ENCODE results near the gene NDEL1. TPM values are rescaled to one million over a fixed set of nuclear protein-coding genes. Genes with fewer than 3 reads are reported as not detected.

The NDEL1 gene
- total and polyA plus RNA-seq, 2 donors (not counting 3 experiments of a cell fraction or from before 2014, with no cell fraction given), result 60.0 to 87.4 TPM

DNA sequence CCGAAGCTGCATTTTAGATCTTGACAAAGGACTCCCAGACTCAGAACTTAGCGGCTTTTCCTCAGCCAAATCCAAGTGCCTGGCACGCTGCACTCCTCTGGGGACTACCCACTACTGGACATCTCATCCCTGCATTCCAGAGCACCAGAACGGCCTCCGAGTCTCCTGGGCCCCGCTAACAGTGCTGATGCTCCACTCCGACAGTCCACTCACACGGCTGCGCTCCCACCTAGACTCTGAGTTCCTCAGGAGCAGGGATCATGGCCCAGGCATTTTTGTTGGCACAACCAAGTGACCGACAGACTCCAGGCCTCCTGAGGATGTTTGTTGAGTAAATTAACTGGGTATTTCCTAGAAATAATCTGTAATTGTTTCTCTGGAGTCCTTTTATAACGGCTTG is 79.1 kb downstream of the NDEL1 start:
- H3K4me3 ChIP-seq (replicated peaks in 1 of 3; ENCODE audit: insufficient read depth in 1 of 3, low read depth in 1 of 3, low read length in 3 of 3), result no peak overlapping the region
- POLR2A ChIA-PET, result no interaction called here
- DNase-seq (ENCODE audit: low read depth, low spot score) (no peak), FAIRE-seq (no peak)
- CTCF ChIA-PET, result interaction anchor here (0.6 kb wide), 1 partner anchor 71 kb away, joined by 3 read pairs; no protein-coding TSS in a partner anchor
- no peak overlapping the region for H3K4me2 ChIP-seq (ENCODE audit: insufficient read depth, low read length)
- H3K9me3 ChIP-seq (replicated peaks; ENCODE audit: control insufficient read depth, insufficient read depth, low read length), result no peaks in the 10 kb centered on the region
- dilution Hi-C loops (cut with MboI; ENCODE audit: extremely low pct_ligation_motif_present, low sequenced_read_pairs) (no loop called here), intact Hi-C loops (cut with micrococcal nuclease) (no loop called here)
- H3K27ac ChIP-seq (ENCODE audit: insufficient read depth, low read depth, low read length), result no peak overlapping the region
- TF ChIP-seq FOS (IDR thresholded peaks at IDR 0.05; ENCODE audit: borderline replicate concordance, insufficient read depth, low read length) (no peak), MAX (IDR thresholded peaks at IDR 0.05; ENCODE audit: insufficient read depth, insufficient read length) (no peak), JUN (IDR thresholded peaks at IDR 0.05; ENCODE audit: borderline replicate concordance, insufficient read depth, insufficient read length, low read depth) (no peak), POLR2AphosphoS5 (IDR thresholded peaks at IDR 0.05; ENCODE audit: insufficient read depth, low read depth, low read length) (no peak), EZH2 (IDR thresholded peaks at IDR 0.05; ENCODE audit: borderline replicate concordance, low read depth, low read length, severe bottlenecking) (no peak)
- TF ChIP-seq, protein P1, sequence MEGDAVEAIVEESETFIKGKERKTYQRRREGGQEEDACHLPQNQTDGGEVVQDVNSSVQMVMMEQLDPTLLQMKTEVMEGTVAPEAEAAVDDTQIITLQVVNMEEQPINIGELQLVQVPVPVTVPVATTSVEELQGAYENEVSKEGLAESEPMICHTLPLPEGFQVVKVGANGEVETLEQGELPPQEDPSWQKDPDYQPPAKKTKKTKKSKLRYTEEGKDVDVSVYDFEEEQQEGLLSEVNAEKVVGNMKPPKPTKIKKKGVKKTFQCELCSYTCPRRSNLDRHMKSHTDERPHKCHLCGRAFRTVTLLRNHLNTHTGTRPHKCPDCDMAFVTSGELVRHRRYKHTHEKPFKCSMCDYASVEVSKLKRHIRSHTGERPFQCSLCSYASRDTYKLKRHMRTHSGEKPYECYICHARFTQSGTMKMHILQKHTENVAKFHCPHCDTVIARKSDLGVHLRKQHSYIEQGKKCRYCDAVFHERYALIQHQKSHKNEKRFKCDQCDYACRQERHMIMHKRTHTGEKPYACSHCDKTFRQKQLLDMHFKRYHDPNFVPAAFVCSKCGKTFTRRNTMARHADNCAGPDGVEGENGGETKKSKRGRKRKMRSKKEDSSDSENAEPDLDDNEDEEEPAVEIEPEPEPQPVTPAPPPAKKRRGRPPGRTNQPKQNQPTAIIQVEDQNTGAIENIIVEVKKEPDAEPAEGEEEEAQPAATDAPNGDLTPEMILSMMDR (IDR thresholded peaks at IDR 0.05; ENCODE audit: extremely low read depth in 1 of 2, insufficient read depth in 1 of 2, low read depth in 1 of 2, low read length in 2 of 2), result no peak
- no peak overlapping the region for H3K9ac ChIP-seq (replicated peaks; ENCODE audit: extremely low read depth, insufficient read depth, low read length)
- H3K27me3 ChIP-seq (ENCODE audit: control insufficient read depth in 2 of 2, insufficient read depth in 2 of 2, low read length in 2 of 2), result no peaks in the 10 kb centered on the region
- H4K20me1 ChIP-seq (replicated peaks; ENCODE audit: control insufficient read depth, extremely low read depth, insufficient read depth, low read length), result no peaks in the 10 kb centered on the region
- H2AFZ ChIP-seq (ENCODE audit: low read depth, low read length), result no peak overlapping the region
- H3K79me2 ChIP-seq (ENCODE audit: control insufficient read depth, insufficient read depth, low read length), result no peaks in the 10 kb centered on the region
- no peaks in the 10 kb centered on the region for H3K9me1 ChIP-seq (replicated peaks; ENCODE audit: control insufficient read depth, extremely low read depth, insufficient read depth, low read length)
- H3K36me3 ChIP-seq (ENCODE audit: control insufficient read depth in 2 of 2, extremely low read depth in 1 of 2, insufficient read depth in 2 of 2, low read length in 2 of 2), result peaks cover 0 to 42% of the 10 kb centered on the region in 2 experiments
- H3K4me1 ChIP-seq (ENCODE audit: control insufficient read depth, extremely low read depth, insufficient read depth, low read length), result no peaks in the 10 kb centered on the region
- no TSS peak for BruUV-seq (replicated peaks)

Small RNA genes lying within 50 kb of the gene (small RNA-seq; reads per million reads assigned to genes)
- not detected for gene RNU7-43P (ENCODE audit: insufficient read depth, insufficient read length, low read depth, low replicate concordance)

Other genes starting within 250 kb of the NDEL1 start
- 8.3 and 9.0 TPM in 2 replicates for gene BORCS6, start 245.7 kb upstream of the NDEL1 start, total RNA-seq
- gene BORCS6, start 245.7 kb upstream of the NDEL1 start, polyA plus RNA-seq, result 8.0 and 9.7 TPM in 2 replicates
- 104 and 107 TPM in 2 replicates for gene AURKB, start 225.3 kb upstream of the NDEL1 start, total RNA-seq
- gene AURKB, start 225.3 kb upstream of the NDEL1 start, polyA plus RNA-seq, result 67.8 and 69.2 TPM in 2 replicates
- gene CTC1, start 187.8 kb upstream of the NDEL1 start, total RNA-seq, result 49.9 and 53.2 TPM in 2 replicates
- gene CTC1, start 187.8 kb upstream of the NDEL1 start, polyA plus RNA-seq, result 36.3 and 38.3 TPM in 2 replicates
- gene PFAS, start 186.6 kb upstream of the NDEL1 start, total RNA-seq, result 84.1 and 108 TPM in 2 replicates
- 31.4 and 34.1 TPM in 2 replicates for gene PFAS, start 186.6 kb upstream of the NDEL1 start, polyA plus RNA-seq
- 36.5 and 36.8 TPM in 2 replicates for gene RANGRF, start 147.2 kb upstream of the NDEL1 start, total RNA-seq
- 52.7 and 52.9 TPM in 2 replicates for gene RANGRF, start 147.2 kb upstream of the NDEL1 start, polyA plus RNA-seq
- 7.7 and 9.4 TPM in 2 replicates for gene SLC25A35, start 140.5 kb upstream of the NDEL1 start, total RNA-seq
- 7.6 and 8.1 TPM in 2 replicates for gene SLC25A35, start 140.5 kb upstream of the NDEL1 start, polyA plus RNA-seq
- gene ARHGEF15, start 125.6 kb upstream of the NDEL1 start, total RNA-seq, result 78.6 and 108 TPM in 2 replicates
- 119 and 355 TPM in 2 replicates for gene ARHGEF15, start 125.6 kb upstream of the NDEL1 start, polyA plus RNA-seq
- gene ODF4, start 96.0 kb upstream of the NDEL1 start, total RNA-seq, result not detected in 2 replicates
- not detected in 2 replicates for gene ODF4, start 96.0 kb upstream of the NDEL1 start, polyA plus RNA-seq
- 1,739 and 1,805 TPM in 2 replicates for gene RPL26, start 52.7 kb upstream of the NDEL1 start, total RNA-seq
- 1,647 and 2,229 TPM in 2 replicates for gene RPL26, start 52.7 kb upstream of the NDEL1 start, polyA plus RNA-seq
- gene RNF222, start 38.1 kb upstream of the NDEL1 start, total RNA-seq, result not detected in 2 replicates
- not detected in 2 replicates for gene RNF222, start 38.1 kb upstream of the NDEL1 start, polyA plus RNA-seq
- gene MYH10, start 194.8 kb downstream of the NDEL1 start, total RNA-seq, result 195 and 232 TPM in 2 replicates
- 60.5 and 73.4 TPM in 2 replicates for gene MYH10, start 194.8 kb downstream of the NDEL1 start, polyA plus RNA-seq